Activated T-helper 1 cell treated with anti-CD3 and anti-CD28 coated beads, Interleukin-12 subunit alpha, Interleukin-12 subunit beta, Interleukin-2, Interleukin-4 antibody, amounts not matched to agents 30 ng/mL and 10 ng/mL and 1 ng/mL, durations not matched to agents 14 hours and 24 hours and 36 hours (primary cell): Measurements from ENCODE around the gene TSC22D4. TPM values are rescaled to one million over a fixed set of nuclear protein-coding genes. Genes with fewer than 3 reads are reported as not detected.
"Not testable (repeated sequence)": the region's sequence is repeated elsewhere in the genome, so short reads cannot be mapped to it uniquely, and the experiment has no call there.

ENCODE experiments used
- DNase-seq: peaks from one replicate; pipeline ENCODE4 v3.0.0; 2021; ENCODE audit warnings: low spot score
- H3K27ac Mint-ChIP-seq: one replicate; pipeline ENCODE4 v1.8.0; 2021; ENCODE audit warnings: mild to moderate bottlenecking, mixed read lengths
- H3K27me3 Mint-ChIP-seq: one replicate; pipeline ENCODE4 v1.8.0; 2022; ENCODE audit warnings: mild to moderate bottlenecking, moderate library complexity, mixed read lengths; ENCODE audit not compliant: insufficient read depth
- H3K36me3 Mint-ChIP-seq: one replicate; pipeline ENCODE4 v1.8.0; 2021; ENCODE audit warnings: low read depth, mixed read lengths
- H3K4me1 Mint-ChIP-seq: one replicate; pipeline ENCODE4 v1.8.0; 2021; ENCODE audit warnings: low read depth, mixed read lengths
- H3K4me3 Mint-ChIP-seq: one replicate; pipeline ENCODE4 v1.8.0; 2021; ENCODE audit warnings: mild to moderate bottlenecking, moderate library complexity, mixed read lengths
- H3K9me3 Mint-ChIP-seq: one replicate; pipeline ENCODE4 v1.8.0; 2021; ENCODE audit warnings: mixed read lengths
- intact Hi-C: fragments of 100-400 bp; cut with micrococcal nuclease; formaldehyde crosslinking; loops from one replicate; pipeline ENCODE4 v1.15.1; 2024
- total RNA-seq: library from RNA; stranded (reverse); gene quantifications from 2 replicates; pipeline ENCODE4 v1.2.3, GENCODE V29; 2022

Gene TSC22D4
- total RNA-seq: 126 and 134 TPM in 2 replicates

DNA sequence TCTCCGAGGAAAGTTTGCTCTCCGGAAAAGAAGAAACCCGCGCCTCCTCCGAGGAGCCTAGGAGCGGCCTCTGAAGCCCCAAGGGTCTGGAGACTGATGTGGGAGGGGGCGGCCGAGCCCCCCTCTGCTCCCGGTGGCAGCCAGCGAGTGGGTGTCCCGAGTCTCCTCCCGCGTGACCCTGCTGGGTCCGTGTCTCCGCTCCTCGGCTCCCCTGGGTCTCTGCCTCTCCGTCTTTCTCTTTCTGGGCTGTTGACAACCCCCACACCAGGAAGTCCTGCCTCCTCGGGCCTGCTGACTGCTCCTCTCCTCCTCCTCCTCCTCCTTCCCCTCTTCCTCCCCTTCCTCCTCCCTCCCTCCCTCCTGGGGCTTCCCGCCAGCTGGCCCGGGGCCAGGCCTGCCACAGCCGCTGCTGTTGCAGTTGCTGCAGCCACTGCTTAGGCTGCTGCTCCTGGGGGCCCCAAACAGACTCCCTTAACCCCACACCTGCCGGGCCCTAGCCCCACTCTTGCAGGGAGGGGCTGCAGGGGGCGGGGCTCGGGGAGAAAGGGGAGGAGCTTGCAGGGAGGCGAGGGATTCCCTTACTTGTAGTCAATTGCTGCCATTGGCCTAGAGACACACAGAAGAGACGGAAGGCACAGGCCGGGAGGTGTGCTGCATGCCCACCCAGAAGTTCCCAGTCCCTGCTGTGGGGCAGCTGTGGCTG lies at the start of gene TSC22D4:
Gene TSC22D4 (minus strand): TSS at position 257 of the 703 bp plus-strand sequence. CDS start 1,176 bp downstream, outside the sequence.
- intact Hi-C loops: loop anchor here (1.0 to 5.0 kb wide), 10 partner anchors 10 to 374 kb away; partner anchors contain the start of genes FBXO24, GIGYF1, LRCH4 and PPP1R35
- Mint-ChIP-seq H3K36me3 (peaks cover 18% of the 10 kb centered on the region), H3K4me1 (peaks cover 35% of the 10 kb centered on the region), H3K4me3 (peak within 1 kb of the TSS; percentile 99), H3K27ac (peak within 1 kb of the TSS; percentile 93), H3K27me3 (peaks cover 6% of the 10 kb centered on the region), H3K9me3 (no peaks in the 10 kb centered on the region)
- DNase-seq: peak; percentile 85

DNA sequence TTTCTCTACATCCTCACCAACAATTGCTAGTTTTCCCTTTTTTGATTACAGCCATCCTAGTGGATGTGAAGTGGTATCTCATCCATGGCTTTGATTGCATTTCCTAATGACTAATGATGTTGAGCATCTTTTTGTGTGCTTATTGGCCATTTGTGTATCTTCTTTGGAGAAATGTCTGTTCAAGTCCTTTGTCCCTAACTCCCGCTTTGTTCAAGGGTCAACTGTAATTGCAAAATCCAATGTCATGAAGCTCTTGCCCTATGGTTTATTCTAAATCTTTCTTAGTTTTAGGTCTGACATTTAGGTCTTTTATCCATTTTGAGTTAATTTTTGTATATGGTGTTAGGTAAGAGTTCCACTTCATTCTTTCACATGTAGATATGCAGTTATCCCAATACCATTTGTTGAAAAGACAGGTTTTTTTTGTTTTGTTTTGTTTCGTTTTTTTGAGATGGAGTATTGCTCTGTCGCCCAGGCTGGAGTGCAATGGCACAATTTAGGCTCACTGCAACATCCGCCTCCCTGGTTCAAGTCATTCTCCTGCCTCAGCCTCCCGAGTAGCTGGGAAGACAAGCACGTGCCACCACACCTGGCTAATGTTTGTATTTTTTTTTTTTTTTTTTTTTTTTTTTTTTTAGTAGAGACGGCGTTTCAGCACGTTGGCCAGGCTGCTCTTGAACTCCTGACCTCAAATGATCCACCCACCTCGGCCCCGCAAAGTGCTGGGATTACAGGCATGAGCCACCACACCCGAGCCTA lies 49.3 kb upstream of the TSC22D4 start:
- not testable (repeated sequence) for H3K9me3 Mint-ChIP-seq, H3K27me3 Mint-ChIP-seq, H3K27ac Mint-ChIP-seq, H3K36me3 Mint-ChIP-seq, DNase-seq, H3K4me3 Mint-ChIP-seq, H3K4me1 Mint-ChIP-seq
- intact Hi-C loops: loop anchor here (5.0 kb wide), 1 partner anchor 34 kb away; no protein-coding TSS in a partner anchor

DNA sequence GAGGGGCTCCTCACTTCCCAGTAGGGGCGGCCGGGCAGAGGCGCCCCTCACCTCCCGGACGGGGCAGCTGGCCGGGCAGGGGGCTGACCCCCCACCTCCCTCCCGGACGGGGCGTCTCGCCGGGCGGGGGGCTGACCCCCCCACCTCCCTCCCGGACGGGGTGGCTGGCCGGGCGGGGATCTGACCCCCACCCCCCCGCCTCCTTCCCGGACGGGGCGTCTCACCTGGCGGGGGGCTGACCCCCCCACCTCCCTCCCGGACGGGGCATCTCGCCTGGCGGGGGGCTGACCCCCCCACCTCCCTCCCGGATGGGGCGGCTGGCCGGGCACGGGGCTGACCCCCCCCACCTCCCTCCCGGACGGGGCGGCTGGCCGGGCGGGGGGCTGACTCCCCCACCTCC lies 44.2 kb upstream of the TSC22D4 start:
- DNase-seq, intact Hi-C loops, H3K27me3 Mint-ChIP-seq, H3K9me3 Mint-ChIP-seq, H3K4me3 Mint-ChIP-seq, H3K27ac Mint-ChIP-seq, H3K36me3 Mint-ChIP-seq, H3K4me1 Mint-ChIP-seq: not testable (repeated sequence)

DNA sequence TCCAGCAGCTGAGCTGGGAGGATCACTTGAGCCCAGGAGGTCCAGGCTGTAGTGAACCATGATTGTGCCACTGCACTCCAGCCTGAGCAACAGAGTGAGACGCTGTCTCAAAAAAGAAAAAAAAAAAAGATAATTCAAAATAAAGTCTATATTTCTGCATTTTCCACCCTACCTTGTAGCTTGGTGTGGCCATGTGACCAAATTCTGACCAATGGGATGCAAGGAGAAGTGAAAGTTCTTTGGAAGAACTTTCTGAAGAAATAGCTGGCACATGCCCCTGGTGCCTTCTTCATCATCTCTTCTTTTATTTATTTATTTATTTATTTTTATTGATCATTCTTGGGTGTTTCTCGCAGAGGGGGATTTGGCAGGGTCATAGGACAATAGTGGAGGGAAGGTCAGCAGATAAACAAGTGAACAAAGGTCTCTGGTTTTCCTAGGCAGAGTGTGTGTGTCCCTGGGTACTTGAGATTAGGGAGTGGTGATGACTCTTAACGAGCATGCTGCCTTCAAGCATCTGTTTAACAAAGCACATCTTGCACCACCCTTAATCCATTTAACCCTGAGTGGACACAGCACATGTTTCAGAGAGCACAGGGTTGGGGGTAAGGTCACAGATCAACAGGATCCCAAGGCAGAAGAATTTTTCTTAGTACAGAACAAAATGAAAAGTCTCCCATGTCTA lies 43.0 kb upstream of the TSC22D4 start:
- intact Hi-C loops, H3K27me3 Mint-ChIP-seq, H3K4me3 Mint-ChIP-seq, H3K4me1 Mint-ChIP-seq, H3K27ac Mint-ChIP-seq, DNase-seq, H3K9me3 Mint-ChIP-seq, H3K36me3 Mint-ChIP-seq: not testable (repeated sequence)

DNA sequence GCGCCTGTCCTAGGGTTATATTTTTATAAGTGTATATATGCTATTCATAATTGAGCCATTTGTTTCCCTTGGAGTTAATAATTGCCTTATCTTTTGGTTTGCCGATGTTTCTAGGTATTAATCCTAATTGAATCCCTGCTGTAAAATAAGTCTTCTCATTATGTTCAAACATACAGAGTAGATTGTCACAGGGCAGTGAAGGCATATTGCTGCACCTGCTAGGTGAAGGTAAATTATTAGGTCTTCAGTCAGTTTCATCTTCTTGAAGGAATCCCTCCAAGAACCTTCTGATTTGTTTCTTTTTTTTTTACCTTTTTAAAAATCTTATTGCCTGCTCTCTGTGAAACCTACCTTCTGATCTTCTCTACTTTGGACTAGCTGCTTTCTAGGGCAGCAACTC lies 42.1 kb upstream of the TSC22D4 start:
- Mint-ChIP-seq H3K27ac (no peak overlapping the region), H3K36me3 (peaks cover 2% of the 10 kb centered on the region), H3K27me3 (peaks cover 2% of the 10 kb centered on the region), H3K4me1 (peaks cover 7% of the 10 kb centered on the region), H3K4me3 (no peak overlapping the region), H3K9me3 (no peaks in the 10 kb centered on the region)
- no peak for DNase-seq
- intact Hi-C loops: no loop called here

DNA sequence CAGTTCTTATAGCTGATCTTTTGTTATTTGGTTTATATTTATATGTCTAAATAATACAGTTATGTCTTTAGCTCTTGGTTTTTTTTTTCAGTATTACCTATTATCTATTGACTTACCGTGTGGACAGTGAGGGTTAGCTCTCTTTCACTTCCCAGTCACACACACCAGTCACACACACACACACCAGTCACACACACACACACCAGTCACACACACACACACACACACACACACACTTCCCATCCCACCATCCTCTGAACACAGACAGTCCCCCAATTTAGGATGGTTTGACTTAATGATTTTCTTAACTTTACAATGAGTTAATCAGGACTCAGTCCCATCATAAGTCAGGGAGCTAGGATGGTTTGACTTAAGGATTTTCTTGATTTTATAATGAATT lies 41.1 kb upstream of the TSC22D4 start:
- no peaks in the 10 kb centered on the region for H3K9me3 Mint-ChIP-seq
- no peak overlapping the region for H3K4me3 Mint-ChIP-seq
- DNase-seq: no peak
- H3K36me3 Mint-ChIP-seq: peaks cover 2% of the 10 kb centered on the region
- no peak overlapping the region for H3K27ac Mint-ChIP-seq
- peaks cover 2% of the 10 kb centered on the region for H3K27me3 Mint-ChIP-seq
- intact Hi-C loops: no loop called here
- peaks cover 14% of the 10 kb centered on the region for H3K4me1 Mint-ChIP-seq

DNA sequence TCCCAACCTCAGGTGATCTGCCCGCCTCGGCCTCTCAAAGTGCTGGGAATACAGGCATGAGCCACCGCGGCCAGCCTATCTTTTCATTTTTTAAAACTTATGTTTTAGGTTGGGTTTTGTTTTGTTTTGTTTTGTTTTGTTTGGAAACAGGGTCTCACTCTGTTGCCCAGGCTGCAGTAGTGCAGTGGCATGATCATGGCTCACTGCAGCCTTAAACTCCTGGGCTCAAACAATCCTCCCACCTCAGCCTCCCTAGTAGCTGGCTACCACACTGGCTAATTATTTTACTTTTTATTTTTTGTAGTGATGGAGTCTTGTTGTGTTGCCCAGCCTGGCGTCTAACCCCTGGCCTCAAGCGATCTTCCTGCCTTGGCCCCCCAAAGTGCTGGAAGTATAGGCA lies 40.6 kb upstream of the TSC22D4 start:
- no peak for DNase-seq
- Mint-ChIP-seq H3K4me1 (peaks cover 16% of the 10 kb centered on the region), H3K27ac (no peak overlapping the region), H3K4me3 (no peak overlapping the region), H3K27me3 (peaks cover 2% of the 10 kb centered on the region), H3K9me3 (no peaks in the 10 kb centered on the region), H3K36me3 (peaks cover 2% of the 10 kb centered on the region)
- intact Hi-C loops: no loop called here

DNA sequence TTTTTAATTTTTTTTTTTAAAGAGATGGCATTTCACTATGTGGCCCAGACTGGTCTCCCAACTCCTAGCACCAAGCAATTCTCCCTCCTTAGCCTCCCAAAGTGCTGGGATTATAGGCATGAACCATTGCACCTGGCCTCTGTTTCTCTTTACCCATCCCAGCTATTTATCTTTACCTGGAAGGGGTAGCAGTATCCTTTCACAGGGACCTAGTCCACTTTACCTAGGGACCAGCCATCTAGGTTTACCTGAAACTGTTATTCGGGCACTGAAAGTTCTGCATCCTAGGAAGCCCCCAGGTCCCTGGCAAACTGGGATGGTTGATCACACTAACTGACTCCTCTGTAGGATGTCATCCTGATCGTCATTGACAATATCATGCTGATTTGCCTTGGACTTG lies 38.3 kb upstream of the TSC22D4 start:
- peaks cover 16% of the 10 kb centered on the region for H3K4me1 Mint-ChIP-seq
- no peaks in the 10 kb centered on the region for H3K9me3 Mint-ChIP-seq
- peaks cover 2% of the 10 kb centered on the region for H3K36me3 Mint-ChIP-seq
- peaks cover 2% of the 10 kb centered on the region for H3K27me3 Mint-ChIP-seq
- H3K4me3 Mint-ChIP-seq: no peak overlapping the region
- no peak for DNase-seq
- intact Hi-C loops: no loop called here
- H3K27ac Mint-ChIP-seq: no peak overlapping the region

DNA sequence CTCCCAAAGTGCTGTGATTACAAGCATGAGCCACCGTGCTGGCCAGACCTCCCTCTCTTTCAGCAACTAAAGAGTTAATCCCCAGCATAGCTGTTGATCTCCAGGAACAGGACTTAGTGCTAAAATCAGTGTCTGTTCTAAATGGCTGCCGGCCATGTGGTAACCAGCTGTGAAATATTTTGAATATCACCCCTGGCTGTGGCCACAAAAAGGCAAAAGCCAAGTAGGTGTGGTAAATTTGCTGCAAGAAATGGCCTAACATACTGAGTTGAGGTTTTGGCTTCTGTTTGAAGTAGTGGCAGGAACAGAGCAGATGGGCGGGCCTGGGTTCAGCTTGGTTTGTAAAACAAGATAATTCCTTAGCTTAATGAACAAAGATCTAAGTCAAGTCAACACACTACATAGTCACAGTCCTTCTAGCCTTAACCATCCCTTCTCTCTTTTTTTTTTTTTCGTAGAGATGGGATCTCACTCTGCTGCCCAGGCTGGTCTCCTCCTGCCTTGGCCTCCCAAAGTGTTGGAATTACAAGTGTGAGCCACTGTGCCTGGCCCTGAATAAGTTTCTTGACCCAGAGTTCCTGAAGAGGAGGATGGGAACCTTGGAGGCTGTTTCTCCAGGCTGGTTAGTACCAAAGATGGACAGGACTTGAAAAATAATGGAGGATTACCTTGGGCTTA lies 37.3 kb upstream of the TSC22D4 start:
- peak overlapping the region; percentile 48 for H3K27ac Mint-ChIP-seq
- peak; percentile 30 for DNase-seq
- H3K36me3 Mint-ChIP-seq: peaks cover 2% of the 10 kb centered on the region
- H3K9me3 Mint-ChIP-seq: no peaks in the 10 kb centered on the region
- peaks cover 16% of the 10 kb centered on the region for H3K4me1 Mint-ChIP-seq
- H3K4me3 Mint-ChIP-seq: no peak overlapping the region
- intact Hi-C loops: no loop called here
- H3K27me3 Mint-ChIP-seq: peaks cover under 1% of the 10 kb centered on the region

DNA sequence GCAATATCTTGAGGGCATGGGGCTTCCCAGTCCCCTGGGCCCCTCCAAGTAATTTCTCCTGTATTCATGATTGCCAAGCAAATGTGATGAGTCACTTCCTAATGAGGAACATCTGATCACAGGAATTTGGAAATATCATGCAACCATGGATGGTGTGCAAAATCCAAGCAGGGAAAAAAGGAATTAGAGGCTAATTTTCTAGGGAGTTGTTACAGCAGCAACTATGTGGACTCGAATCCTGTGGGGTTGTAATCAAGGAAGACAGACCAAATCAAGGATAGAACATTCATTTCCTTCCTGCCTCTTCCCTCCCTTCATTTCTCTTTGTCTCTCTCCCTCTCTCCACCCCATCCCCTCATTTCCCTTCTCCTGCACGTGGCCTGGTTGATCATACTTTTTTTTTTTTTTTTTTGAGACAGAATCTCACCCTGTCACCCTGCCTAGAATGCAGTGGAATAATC lies 36.1 kb upstream of the TSC22D4 start:
- peaks cover 2% of the 10 kb centered on the region for H3K36me3 Mint-ChIP-seq
- H3K4me1 Mint-ChIP-seq: peaks cover 16% of the 10 kb centered on the region
- H3K27me3 Mint-ChIP-seq: no peaks in the 10 kb centered on the region
- no peak overlapping the region for H3K27ac Mint-ChIP-seq
- no peaks in the 10 kb centered on the region for H3K9me3 Mint-ChIP-seq
- intact Hi-C loops: no loop called here
- DNase-seq: no peak
- H3K4me3 Mint-ChIP-seq: no peak overlapping the region

DNA sequence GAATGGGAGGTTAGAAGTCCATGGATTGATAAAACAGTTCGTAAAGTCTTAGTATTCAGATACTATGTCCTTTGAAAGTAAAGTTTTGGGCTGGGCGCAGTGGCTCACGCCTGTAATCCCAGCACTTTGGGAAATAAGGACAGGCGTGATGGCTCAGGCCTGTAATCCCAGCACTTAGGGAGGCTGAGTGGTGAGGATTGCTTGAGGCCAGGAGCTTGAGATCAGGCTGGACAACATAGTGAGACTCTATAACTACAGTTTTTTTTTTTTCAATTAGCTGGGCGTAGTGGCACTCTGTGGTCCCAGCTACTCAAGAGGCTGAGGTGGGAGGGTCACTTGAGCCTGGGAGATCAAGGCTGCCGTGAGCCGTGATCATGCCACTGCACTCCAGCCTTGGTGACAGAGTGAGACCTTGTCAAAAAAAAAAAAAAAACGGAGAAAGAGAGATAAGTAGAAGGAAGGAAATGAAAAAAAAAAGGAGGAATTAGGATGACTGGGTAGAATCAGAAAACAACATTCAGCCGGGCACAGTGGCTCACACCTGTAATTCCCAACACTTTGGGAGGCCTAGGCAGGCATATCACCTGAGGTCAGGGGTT lies 34.3 kb upstream of the TSC22D4 start:
- Mint-ChIP-seq H3K36me3 (peaks cover 2% of the 10 kb centered on the region), H3K9me3 (no peaks in the 10 kb centered on the region), H3K27me3 (no peaks in the 10 kb centered on the region), H3K4me1 (peaks cover 16% of the 10 kb centered on the region), H3K4me3 (no peak overlapping the region), H3K27ac (no peak overlapping the region)
- intact Hi-C loops: no loop called here
- DNase-seq: no peak

DNA sequence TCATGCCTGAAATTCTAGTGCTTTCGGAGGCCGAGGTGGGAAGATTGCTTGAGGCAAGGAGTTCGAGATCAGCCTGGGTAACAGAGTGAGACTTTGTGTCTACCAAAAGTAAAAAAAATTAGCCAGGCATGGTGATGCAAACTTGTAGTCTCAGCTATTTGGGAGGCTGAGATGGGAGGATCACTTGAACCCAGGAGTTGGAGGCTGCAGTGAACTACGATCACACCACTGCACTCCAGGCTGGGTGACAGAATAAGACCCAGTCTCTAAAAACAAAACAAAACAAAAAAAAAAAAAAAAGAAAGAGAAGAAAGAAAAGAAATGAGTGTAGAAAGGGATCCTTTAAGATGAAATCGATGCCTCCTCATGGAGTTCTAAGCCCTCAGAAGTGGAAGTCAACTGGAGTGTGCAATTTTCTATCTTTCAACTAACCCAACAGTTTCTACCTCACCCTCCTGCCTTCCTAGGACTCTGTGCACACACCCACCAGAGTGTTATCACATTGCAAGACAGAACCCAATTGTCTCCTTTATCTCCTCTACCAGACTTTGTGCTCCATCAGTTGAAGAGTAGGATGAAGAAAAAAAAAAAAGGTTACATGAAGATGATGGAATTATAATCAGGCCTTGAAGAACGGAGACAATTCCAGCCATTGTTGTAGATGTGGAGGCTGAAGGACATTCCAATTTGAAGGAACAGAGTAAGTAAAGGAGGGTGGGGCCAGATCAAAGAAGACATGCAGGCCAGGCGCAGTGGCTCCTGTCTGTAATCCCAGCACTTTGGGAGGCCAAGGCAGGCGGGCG lies 31.6 kb upstream of the TSC22D4 start:
- H3K36me3 Mint-ChIP-seq: no peaks in the 10 kb centered on the region
- no peaks in the 10 kb centered on the region for H3K9me3 Mint-ChIP-seq
- H3K27ac Mint-ChIP-seq: no peak overlapping the region
- H3K27me3 Mint-ChIP-seq: peaks cover 6% of the 10 kb centered on the region
- H3K4me3 Mint-ChIP-seq: no peak overlapping the region
- peaks cover 6% of the 10 kb centered on the region for H3K4me1 Mint-ChIP-seq
- DNase-seq: no peak
- intact Hi-C loops: no loop called here
